ENCODE measurements around the gene LRRC59. TPM values are rescaled to one million over a fixed set of nuclear protein-coding genes. Genes with fewer than 3 reads are reported as not detected.

LRRC59 gene
- total RNA-seq, 1 experiment from 2014 or later = 221 TPM

DNA sequence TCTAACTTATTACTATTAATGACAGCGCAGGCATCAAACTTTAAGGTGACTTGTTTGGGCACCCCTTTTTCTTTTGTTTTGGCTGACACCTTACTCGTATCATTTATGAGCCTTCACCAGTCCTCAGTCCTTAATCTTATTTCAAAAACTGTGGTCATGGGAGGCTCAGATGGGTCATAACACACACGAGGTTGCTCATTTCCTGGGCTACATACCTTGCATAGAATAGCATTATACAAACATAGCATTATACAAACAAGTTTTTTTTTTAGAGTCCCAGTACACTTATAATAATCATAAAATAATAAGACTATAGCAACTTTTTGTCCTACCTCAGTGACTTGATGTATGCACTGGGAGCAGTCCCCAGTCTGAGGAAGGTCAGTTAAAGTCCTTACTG, 17.5 kb upstream of the LRRC59 start:
- Histone ChIP-seq H3K27me3 (ENCODE audit: insufficient read depth, low read length) (no peaks in the 10 kb centered on the region), H3K4me2 (ENCODE audit: low read length) (no peak overlapping the region), H3K36me3 (ENCODE audit: control insufficient read depth in 1 of 2, insufficient read depth in 2 of 2, low read length in 2 of 2) (no peaks in the 10 kb centered on the region), H3K9me3 (ENCODE audit: control insufficient read depth in 1 of 2, insufficient read depth in 1 of 2, low read depth in 1 of 2, low read length in 2 of 2) (no peaks in the 10 kb centered on the region), H3K79me2 (ENCODE audit: insufficient read depth, low read length) (no peaks in the 10 kb centered on the region), H3K9ac (ENCODE audit: low read length) (no peak overlapping the region), H3K9me2 (ENCODE audit: insufficient read depth) (no peaks in the 10 kb centered on the region), H3K4me1 (ENCODE audit: control insufficient read depth in 1 of 2, insufficient read depth in 2 of 2, low read length in 2 of 2) (no peaks in the 10 kb centered on the region), H2AFZ (ENCODE audit: low read depth, low read length, poor library complexity, severe bottlenecking) (no peak overlapping the region), H3K4me3 (replicated peaks in 1 of 2; ENCODE audit: low read depth in 1 of 2, low read length in 2 of 2) (no peak overlapping the region), H3K27ac (ENCODE audit: low read depth, low read length) (no peak overlapping the region), H4K20me1 (ENCODE audit: insufficient read depth) (no peaks in the 10 kb centered on the region)
- ChIA-PET POLR2A (no interaction called here), RAD21 (ENCODE audit: low non-redundant PET in 1 of 2, low total read pairs in 2 of 2, uncharacterized antibody in 2 of 2, unreplicated experiment in 2 of 2) (no interaction called here), CTCF (no interaction called here)
- ATAC-seq = no peak
- intact Hi-C loops (cut with micrococcal nuclease) = no loop called here
- no peak for DNase-seq (ENCODE audit: low read depth, low spot score)
- TF ChIP-seq EGR1 (IDR thresholded peaks at IDR 0.05; ENCODE audit: low read depth) (no peak), CBX3 (IDR thresholded peaks at IDR 0.05; ENCODE audit: low read depth) (no peak), TCF7L2 (IDR thresholded peaks at IDR 0.05; ENCODE audit: borderline replicate concordance, extremely low read depth, insufficient read depth, insufficient read length) (no peak), YY1 (IDR thresholded peaks at IDR 0.05; ENCODE audit: extremely low read depth, insufficient replicate concordance, low read depth, low read length) (no peak), RAD21 (IDR thresholded peaks at IDR 0.05; ENCODE audit: low read depth) (no peak), EZH2 (IDR thresholded peaks at IDR 0.05) (no peak)
- TF ChIP-seq, protein P1, sequence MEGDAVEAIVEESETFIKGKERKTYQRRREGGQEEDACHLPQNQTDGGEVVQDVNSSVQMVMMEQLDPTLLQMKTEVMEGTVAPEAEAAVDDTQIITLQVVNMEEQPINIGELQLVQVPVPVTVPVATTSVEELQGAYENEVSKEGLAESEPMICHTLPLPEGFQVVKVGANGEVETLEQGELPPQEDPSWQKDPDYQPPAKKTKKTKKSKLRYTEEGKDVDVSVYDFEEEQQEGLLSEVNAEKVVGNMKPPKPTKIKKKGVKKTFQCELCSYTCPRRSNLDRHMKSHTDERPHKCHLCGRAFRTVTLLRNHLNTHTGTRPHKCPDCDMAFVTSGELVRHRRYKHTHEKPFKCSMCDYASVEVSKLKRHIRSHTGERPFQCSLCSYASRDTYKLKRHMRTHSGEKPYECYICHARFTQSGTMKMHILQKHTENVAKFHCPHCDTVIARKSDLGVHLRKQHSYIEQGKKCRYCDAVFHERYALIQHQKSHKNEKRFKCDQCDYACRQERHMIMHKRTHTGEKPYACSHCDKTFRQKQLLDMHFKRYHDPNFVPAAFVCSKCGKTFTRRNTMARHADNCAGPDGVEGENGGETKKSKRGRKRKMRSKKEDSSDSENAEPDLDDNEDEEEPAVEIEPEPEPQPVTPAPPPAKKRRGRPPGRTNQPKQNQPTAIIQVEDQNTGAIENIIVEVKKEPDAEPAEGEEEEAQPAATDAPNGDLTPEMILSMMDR (IDR thresholded peaks at IDR 0.05 in 2 of 3, conservative IDR thresholded peaks at IDR 0.05 in 1 of 3; ENCODE audit: borderline replicate concordance in 1 of 3, insufficient read depth in 1 of 3, low read depth in 2 of 3, low read length in 2 of 3) = no peak
- TF ChIP-seq, protein P2, sequence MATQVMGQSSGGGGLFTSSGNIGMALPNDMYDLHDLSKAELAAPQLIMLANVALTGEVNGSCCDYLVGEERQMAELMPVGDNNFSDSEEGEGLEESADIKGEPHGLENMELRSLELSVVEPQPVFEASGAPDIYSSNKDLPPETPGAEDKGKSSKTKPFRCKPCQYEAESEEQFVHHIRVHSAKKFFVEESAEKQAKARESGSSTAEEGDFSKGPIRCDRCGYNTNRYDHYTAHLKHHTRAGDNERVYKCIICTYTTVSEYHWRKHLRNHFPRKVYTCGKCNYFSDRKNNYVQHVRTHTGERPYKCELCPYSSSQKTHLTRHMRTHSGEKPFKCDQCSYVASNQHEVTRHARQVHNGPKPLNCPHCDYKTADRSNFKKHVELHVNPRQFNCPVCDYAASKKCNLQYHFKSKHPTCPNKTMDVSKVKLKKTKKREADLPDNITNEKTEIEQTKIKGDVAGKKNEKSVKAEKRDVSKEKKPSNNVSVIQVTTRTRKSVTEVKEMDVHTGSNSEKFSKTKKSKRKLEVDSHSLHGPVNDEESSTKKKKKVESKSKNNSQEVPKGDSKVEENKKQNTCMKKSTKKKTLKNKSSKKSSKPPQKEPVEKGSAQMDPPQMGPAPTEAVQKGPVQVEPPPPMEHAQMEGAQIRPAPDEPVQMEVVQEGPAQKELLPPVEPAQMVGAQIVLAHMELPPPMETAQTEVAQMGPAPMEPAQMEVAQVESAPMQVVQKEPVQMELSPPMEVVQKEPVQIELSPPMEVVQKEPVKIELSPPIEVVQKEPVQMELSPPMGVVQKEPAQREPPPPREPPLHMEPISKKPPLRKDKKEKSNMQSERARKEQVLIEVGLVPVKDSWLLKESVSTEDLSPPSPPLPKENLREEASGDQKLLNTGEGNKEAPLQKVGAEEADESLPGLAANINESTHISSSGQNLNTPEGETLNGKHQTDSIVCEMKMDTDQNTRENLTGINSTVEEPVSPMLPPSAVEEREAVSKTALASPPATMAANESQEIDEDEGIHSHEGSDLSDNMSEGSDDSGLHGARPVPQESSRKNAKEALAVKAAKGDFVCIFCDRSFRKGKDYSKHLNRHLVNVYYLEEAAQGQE (IDR thresholded peaks at IDR 0.05; ENCODE audit: low read depth) = no peak
- BruUV-seq (replicated peaks) = no TSS peak
